SK-N-SH (cell line): ENCODE data around the gene TIMM22. TPM values are rescaled to one million over a fixed set of nuclear protein-coding genes. Genes with fewer than 3 reads are reported as not detected.

Experiments
- CTCF ChIA-PET: fragments of 300-600, 350-600 bp; formaldehyde crosslinking; extraction: SDS; loops from one replicate; lab custom pipeline; 2021; lab: Yijun Ruan, JAX
- POLR2A ChIA-PET: fragments of 350-600 bp; sonication (Branson Sonifier 250); formaldehyde crosslinking; extraction: SDS; loops from one replicate; lab custom pipeline; 2020; ENCODE audit warnings: antibody characterized with exemption, inconsistent platforms; lab: Yijun Ruan, JAX
- DNase-seq: peaks from one replicate; pipeline ENCODE4 v3.0.0; 2012
- H2AFZ ChIP-seq: fragments of 200-600 bp; sonication (generic); 2 replicates; pipeline ENCODE4 v1.8.1; 2016; ENCODE audit warnings: antibody characterized with exemption, mild to moderate bottlenecking, low read depth
- H3F3A ChIP-seq: fragments of 200-600 bp; sonication (generic); replicated peaks from 2 replicates; pipeline ENCODE3; 2016; ENCODE audit warnings: antibody characterized with exemption, mild to moderate bottlenecking; ENCODE audit not compliant: insufficient read depth
- H3K27ac ChIP-seq, 2 experiments: fragments of 200-500 bp in 1 of 2; fragments of 200-600 bp in 1 of 2; sonication (Bioruptor generic) in 1 of 2; sonication (generic), shearing (Covaris generic) in 1 of 2; 2 replicates each; pipeline versions ENCODE4 v1.5.1 to v1.6.1; 2014 to 2016; ENCODE audit warnings: low read depth in 2 of 2, inconsistent platforms in 1 of 2, low read length in 1 of 2, mild to moderate bottlenecking in 1 of 2, mixed read lengths in 1 of 2
- H3K27me3 ChIP-seq: fragments of 200-600 bp; sonication (generic), shearing (Covaris generic); 2 replicates; pipeline ENCODE4 v1.6.1; 2016; ENCODE audit warnings: mixed run types; ENCODE audit not compliant: insufficient read depth
- H3K36me3 ChIP-seq, 2 experiments: fragments of 200-500 bp in 1 of 2; fragments of 200-600 bp in 1 of 2; sonication (Bioruptor generic) in 1 of 2; sonication (generic) in 1 of 2; replicated peaks in 1 of 2; 2 replicates each; pipeline versions ENCODE3 to v1.5.1; 2014 to 2016; ENCODE audit warnings: low read length in 1 of 2, mild to moderate bottlenecking in 1 of 2; ENCODE audit not compliant: insufficient read depth in 2 of 2, control insufficient read depth in 1 of 2
- H3K4me1 ChIP-seq, 2 experiments: fragments of 200-500 bp in 1 of 2; fragments of 200-600 bp in 1 of 2; sonication (Bioruptor generic) in 1 of 2; sonication (generic), shearing (Covaris generic) in 1 of 2; 2 replicates each; pipeline versions ENCODE4 v1.5.1 to v1.6.1; 2014 to 2016; ENCODE audit warnings: low read depth in 1 of 2, low read length in 1 of 2, mixed run types in 1 of 2; ENCODE audit not compliant: insufficient read depth in 2 of 2, control insufficient read depth in 1 of 2
- H3K4me2 ChIP-seq: fragments of 200-600 bp; sonication (generic), shearing (Covaris generic); 2 replicates; pipeline ENCODE4 v1.6.1; 2017; ENCODE audit warnings: mixed run types
- H3K4me3 ChIP-seq, 2 experiments: fragments of 200-500 bp in 1 of 2; fragments of 200-600 bp in 1 of 2; sonication (Bioruptor generic) in 1 of 2; sonication (generic), shearing (Covaris generic) in 1 of 2; 2 replicates each; pipeline versions ENCODE4 v1.5.1 to v1.8.1; 2014 to 2016; ENCODE audit warnings: low read depth in 2 of 2, inconsistent platforms in 1 of 2, low read length in 1 of 2, mild to moderate bottlenecking in 1 of 2, mixed read lengths in 1 of 2, moderate library complexity in 1 of 2
- H3K79me2 ChIP-seq: fragments of 200-600 bp; sonication (generic); 2 replicates; pipeline ENCODE4 v1.8.1; 2017; ENCODE audit warnings: mild to moderate bottlenecking; ENCODE audit not compliant: insufficient read depth
- H3K9ac ChIP-seq: fragments of 200-600 bp; sonication (generic); 2 replicates; pipeline ENCODE4 v1.6.1; 2017; ENCODE audit warnings: mixed run types
- H3K9me2 ChIP-seq: fragments of 200-600 bp; sonication (generic); 2 replicates; pipeline ENCODE4 v1.6.1; 2017; ENCODE audit warnings: mixed run types
- H3K9me3 ChIP-seq: fragments of 200-600 bp; sonication (generic); 2 replicates; pipeline ENCODE4 v1.6.1; 2017; ENCODE audit warnings: mixed run types, mild to moderate bottlenecking, moderate library complexity
- H4K20me1 ChIP-seq: fragments of 200-600 bp; sonication (generic); 2 replicates; pipeline ENCODE4 v1.6.1; 2017; ENCODE audit warnings: mild to moderate bottlenecking, mixed run types; ENCODE audit not compliant: insufficient read depth
- EP300 ChIP-seq, 2 experiments: IDR thresholded peaks; 2 replicates each; pipeline versions ENCODE4 v1.4.0 to v1.6.1; 2012; ENCODE audit warnings: borderline replicate concordance in 1 of 2, low read depth in 1 of 2, low read length in 1 of 2
- FOXJ3 ChIP-seq: sonication (generic); formaldehyde crosslinking; IDR thresholded peaks from 2 replicates; pipeline ENCODE4 v1.5.1; 2020; ENCODE audit warnings: mild to moderate bottlenecking, missing genetic modification reagents
- NRF1 ChIP-seq: IDR thresholded peaks from 2 replicates; pipeline ENCODE4 v1.6.1; 2012; ENCODE audit warnings: low read depth, mild to moderate bottlenecking, low read length
- POLR2AphosphoS5 ChIP-seq: IDR thresholded peaks from 2 replicates; pipeline ENCODE4 v1.6.1; 2012; ENCODE audit warnings: low read depth, low read length
- RFX5 ChIP-seq: IDR thresholded peaks from 2 replicates; pipeline ENCODE4 v1.6.1; 2012; ENCODE audit warnings: mild to moderate bottlenecking, improper control_type of control experiment, low read length
- SIN3A ChIP-seq: IDR thresholded peaks from 2 replicates; pipeline ENCODE4 v1.6.1; 2012; ENCODE audit warnings: low read depth, mild to moderate bottlenecking, low read length, moderate library complexity, borderline replicate concordance
- SMC3 ChIP-seq: IDR thresholded peaks from 2 replicates; pipeline ENCODE4 v1.6.1; 2012; ENCODE audit warnings: low read depth, low read length, improper control_type of control experiment
- TCF12 ChIP-seq: IDR thresholded peaks from 2 replicates; pipeline ENCODE4 v1.4.0; 2012
- YY1 ChIP-seq: IDR thresholded peaks from 2 replicates; pipeline ENCODE4 v1.4.0; 2012; ENCODE audit warnings: low read depth, mild to moderate bottlenecking
- WGBS: methylation state at CpG from one replicate; pipeline ENCODE4 v1.1.6; 2017; ENCODE audit warnings: low lambda C conversion rate; 5-methylcytosine and 5-hydroxymethylcytosine counted together
- polyA plus RNA-seq, 3 experiments: library from polyadenylated mRNA; depleted of rRNA; stranded (reverse); fragments of >200 nt; gene quantifications; 2 replicates each; pipeline ENCODE4 v1.2.3, GENCODE V29; 2012
- TF ChIP-seq, protein P1 (sequence below): IDR thresholded peaks from 2 replicates; pipeline ENCODE4 v1.4.0; 2012; ENCODE audit warnings: low read depth, borderline replicate concordance
- TF ChIP-seq, protein P2 (sequence below): IDR thresholded peaks from 2 replicates; pipeline ENCODE4; 2012
- TF ChIP-seq, protein P3 (sequence below): IDR thresholded peaks from 2 replicates; pipeline ENCODE4 v1.6.1; 2012; ENCODE audit warnings: mild to moderate bottlenecking, low read depth, low read length, moderate library complexity
- TF ChIP-seq, protein P4 (sequence below): fragments of 200-600 bp; sonication (generic); IDR thresholded peaks from 2 replicates; pipeline ENCODE4 v1.6.1; 2017; ENCODE audit warnings: antibody characterized with exemption, mild to moderate bottlenecking, moderate library complexity

Gene TIMM22
- polyA plus RNA-seq, 1 of the 3 experiments (the other 2 are of a cell fraction) = 9.9 TPM

DNA sequence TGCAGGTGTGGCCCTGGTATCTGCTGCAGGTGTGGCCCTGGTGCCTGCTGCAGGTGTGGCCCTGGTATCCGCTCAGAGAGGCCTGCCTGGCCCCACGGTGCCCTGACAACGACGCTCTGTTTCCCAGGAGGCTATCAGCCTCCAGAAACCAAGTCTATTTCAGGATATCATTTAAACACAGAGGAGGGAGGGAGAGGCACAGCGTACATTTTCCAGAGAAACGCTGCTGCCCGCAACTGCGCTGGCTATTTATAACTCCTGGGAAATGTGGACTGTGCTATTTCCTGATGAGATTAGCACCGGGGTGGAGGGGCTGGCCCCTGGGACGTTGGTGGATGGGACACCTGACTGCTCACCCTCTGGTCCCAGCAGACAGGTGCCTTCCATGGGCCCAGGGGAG is 22.5 kb downstream of the TIMM22 start:
- H3F3A ChIP-seq = no peaks in the 10 kb centered on the region
- no peak overlapping the region for H2AFZ ChIP-seq
- no peak for DNase-seq
- peaks cover 5% of the 10 kb centered on the region; the same call in 1 of the 2 replicates for H3K79me2 ChIP-seq
- no peak overlapping the region for H3K4me2 ChIP-seq
- no peaks in the 10 kb centered on the region for H3K9me2 ChIP-seq
- no peaks in the 10 kb centered on the region for H3K4me1 ChIP-seq
- WGBS = 92% methylated on average over 9 of the region's 10 CpGs
- H3K9me3 ChIP-seq = no peaks in the 10 kb centered on the region
- H4K20me1 ChIP-seq = no peaks in the 10 kb centered on the region
- peaks cover 0 to 2% of the 10 kb centered on the region in 2 experiments for H3K36me3 ChIP-seq
- no peak overlapping the region for H3K4me3 ChIP-seq
- POLR2A ChIA-PET = no interaction called here
- H3K27me3 ChIP-seq = no peaks in the 10 kb centered on the region
- no peak overlapping the region for H3K27ac ChIP-seq
- TF ChIP-seq EP300 (IDR thresholded peaks at IDR 0.05; ENCODE audit: borderline replicate concordance in 1 of 2, low read depth in 1 of 2, low read length in 1 of 2) (no peak), SMC3 (no peak), RFX5 (no peak), SIN3A (no peak), TCF12 (no peak), NRF1 (no peak), POLR2AphosphoS5 (no peak), YY1 (no peak), FOXJ3 (CRISPR knock-in tag) (no peak)
- TF ChIP-seq, protein P1, sequence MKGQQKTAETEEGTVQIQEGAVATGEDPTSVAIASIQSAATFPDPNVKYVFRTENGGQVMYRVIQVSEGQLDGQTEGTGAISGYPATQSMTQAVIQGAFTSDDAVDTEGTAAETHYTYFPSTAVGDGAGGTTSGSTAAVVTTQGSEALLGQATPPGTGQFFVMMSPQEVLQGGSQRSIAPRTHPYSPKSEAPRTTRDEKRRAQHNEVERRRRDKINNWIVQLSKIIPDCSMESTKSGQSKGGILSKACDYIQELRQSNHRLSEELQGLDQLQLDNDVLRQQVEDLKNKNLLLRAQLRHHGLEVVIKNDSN = no peak
- TF ChIP-seq, protein P2, sequence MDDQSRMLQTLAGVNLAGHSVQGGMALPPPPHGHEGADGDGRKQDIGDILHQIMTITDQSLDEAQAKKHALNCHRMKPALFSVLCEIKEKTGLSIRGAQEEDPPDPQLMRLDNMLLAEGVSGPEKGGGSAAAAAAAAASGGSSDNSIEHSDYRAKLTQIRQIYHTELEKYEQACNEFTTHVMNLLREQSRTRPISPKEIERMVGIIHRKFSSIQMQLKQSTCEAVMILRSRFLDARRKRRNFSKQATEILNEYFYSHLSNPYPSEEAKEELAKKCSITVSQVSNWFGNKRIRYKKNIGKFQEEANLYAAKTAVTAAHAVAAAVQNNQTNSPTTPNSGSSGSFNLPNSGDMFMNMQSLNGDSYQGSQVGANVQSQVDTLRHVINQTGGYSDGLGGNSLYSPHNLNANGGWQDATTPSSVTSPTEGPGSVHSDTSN = no peak
- TF ChIP-seq, protein P3, sequence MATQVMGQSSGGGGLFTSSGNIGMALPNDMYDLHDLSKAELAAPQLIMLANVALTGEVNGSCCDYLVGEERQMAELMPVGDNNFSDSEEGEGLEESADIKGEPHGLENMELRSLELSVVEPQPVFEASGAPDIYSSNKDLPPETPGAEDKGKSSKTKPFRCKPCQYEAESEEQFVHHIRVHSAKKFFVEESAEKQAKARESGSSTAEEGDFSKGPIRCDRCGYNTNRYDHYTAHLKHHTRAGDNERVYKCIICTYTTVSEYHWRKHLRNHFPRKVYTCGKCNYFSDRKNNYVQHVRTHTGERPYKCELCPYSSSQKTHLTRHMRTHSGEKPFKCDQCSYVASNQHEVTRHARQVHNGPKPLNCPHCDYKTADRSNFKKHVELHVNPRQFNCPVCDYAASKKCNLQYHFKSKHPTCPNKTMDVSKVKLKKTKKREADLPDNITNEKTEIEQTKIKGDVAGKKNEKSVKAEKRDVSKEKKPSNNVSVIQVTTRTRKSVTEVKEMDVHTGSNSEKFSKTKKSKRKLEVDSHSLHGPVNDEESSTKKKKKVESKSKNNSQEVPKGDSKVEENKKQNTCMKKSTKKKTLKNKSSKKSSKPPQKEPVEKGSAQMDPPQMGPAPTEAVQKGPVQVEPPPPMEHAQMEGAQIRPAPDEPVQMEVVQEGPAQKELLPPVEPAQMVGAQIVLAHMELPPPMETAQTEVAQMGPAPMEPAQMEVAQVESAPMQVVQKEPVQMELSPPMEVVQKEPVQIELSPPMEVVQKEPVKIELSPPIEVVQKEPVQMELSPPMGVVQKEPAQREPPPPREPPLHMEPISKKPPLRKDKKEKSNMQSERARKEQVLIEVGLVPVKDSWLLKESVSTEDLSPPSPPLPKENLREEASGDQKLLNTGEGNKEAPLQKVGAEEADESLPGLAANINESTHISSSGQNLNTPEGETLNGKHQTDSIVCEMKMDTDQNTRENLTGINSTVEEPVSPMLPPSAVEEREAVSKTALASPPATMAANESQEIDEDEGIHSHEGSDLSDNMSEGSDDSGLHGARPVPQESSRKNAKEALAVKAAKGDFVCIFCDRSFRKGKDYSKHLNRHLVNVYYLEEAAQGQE = no peak
- TF ChIP-seq, protein P4, sequence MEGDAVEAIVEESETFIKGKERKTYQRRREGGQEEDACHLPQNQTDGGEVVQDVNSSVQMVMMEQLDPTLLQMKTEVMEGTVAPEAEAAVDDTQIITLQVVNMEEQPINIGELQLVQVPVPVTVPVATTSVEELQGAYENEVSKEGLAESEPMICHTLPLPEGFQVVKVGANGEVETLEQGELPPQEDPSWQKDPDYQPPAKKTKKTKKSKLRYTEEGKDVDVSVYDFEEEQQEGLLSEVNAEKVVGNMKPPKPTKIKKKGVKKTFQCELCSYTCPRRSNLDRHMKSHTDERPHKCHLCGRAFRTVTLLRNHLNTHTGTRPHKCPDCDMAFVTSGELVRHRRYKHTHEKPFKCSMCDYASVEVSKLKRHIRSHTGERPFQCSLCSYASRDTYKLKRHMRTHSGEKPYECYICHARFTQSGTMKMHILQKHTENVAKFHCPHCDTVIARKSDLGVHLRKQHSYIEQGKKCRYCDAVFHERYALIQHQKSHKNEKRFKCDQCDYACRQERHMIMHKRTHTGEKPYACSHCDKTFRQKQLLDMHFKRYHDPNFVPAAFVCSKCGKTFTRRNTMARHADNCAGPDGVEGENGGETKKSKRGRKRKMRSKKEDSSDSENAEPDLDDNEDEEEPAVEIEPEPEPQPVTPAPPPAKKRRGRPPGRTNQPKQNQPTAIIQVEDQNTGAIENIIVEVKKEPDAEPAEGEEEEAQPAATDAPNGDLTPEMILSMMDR = no peak
- TF ChIP-seq, all 33 proteins: peak for 0
- no peak overlapping the region for H3K9ac ChIP-seq
- CTCF ChIA-PET = interaction anchor here (1.1 to 2.4 kb wide), 4 partner anchors 18 to 38 kb away, joined by 3 to 7 read pairs (median 4); no protein-coding TSS in a partner anchor
